ENCODE measurements around the gene RNU2-1. TPM values are rescaled to one million over a fixed set of nuclear protein-coding genes. Genes with fewer than 3 reads are reported as not detected.
A peak's percentile ranks its signal among the peaks of the same experiment; 100 is the strongest.

The RNU2-1 gene
- total and polyA plus RNA-seq, 4 donors, result 5,157 TPM; not detected in 3

DNA sequence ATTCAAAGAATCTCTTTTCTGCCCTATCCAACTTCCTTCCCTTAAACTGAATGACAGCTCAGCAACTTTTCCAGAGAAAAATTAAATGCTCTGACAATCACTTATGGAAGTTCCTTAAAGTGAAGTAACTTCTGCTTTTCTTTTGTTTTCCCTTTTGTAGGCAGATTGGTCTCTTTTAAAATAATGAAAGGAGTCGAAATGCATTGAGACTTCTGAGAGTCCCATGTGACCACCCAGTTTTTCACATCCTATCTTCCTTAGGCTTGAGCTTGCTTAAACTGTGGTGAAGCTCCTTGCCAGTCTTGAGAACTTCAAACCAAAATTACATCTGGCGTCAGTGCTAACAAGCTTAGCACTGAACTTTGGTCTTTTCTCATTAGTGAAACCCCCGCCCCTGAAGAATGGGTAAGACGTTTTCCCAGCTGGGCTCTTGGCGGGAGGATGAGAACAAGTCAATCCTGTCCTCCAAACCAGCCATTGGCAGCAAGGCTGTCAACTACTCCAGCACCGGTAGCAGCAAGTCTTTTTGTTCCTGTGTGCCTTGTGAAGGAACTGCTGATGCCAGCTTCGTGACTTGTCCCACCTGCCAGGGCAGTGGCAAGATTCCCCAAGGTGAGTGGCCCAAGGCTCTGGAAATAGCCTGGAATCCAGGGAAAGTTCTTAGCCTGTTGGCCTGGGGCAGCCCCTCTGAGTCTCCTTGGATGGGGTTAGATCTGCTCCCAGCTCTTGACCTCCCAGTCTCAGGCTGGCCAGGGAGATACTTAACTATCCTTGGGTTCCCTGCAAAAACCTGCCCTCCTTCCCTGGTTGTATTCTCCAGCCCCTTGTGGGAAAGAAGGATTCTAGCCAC lies 20.9 kb downstream of the RNU2-1 start:
- peak; percentile 15 to 33 (median 21) for DNase-seq

DNA sequence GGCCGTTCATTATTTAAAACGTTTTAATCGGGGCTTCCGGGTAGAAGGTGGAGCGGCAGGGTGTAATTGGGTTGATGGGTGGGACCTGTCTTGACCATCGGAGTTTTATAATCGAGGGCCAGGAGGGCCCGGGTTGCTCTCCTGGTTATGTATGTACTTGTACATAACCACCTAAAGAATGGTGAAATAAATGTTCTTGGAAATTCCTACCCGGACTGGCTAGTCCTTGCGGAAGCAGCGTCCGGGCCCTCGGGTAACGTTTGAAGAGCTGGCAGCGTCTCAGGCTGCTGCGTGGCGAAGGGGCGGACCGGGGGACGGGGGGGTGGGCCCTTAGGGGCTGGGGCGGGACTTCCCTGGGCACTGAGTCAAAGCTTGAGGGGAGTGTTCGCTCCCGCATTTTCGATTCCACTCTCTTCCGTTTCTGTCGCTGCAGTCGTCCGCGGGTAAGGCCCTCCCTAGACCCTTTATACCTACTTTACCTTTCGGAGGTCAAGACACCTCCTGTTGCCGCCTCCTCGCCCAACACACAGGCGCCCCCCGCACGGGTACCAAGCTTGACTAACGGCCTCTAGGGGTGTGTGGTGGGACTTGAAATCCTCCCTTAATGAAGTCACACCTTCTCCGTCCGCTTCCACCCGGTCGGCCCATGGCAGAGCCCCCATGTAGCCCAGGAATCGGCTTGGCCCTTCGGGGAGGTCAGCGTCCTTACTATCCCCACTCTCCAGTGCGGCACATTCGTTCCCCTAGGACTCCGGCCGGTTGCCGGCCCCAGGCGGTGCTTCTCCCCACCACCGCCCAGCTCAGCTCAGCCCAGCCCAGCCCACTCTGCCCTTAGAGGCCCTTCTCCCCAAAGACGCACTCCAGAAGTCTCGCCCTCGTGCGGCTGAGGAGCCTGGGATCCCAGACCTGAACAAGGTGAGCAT lies 22.0 kb downstream of the RNU2-1 start, which contains the start of gene TMEM106A:
Gene TMEM106A (plus strand): TSS at position 396 of the 923 bp plus-strand sequence. CDS start 1,167 bp downstream, outside the sequence.
- Histone ChIP-seq H3K27me3 (ENCODE audit: control insufficient read depth in 3 of 3, insufficient read depth in 3 of 3, low read length in 2 of 3) (no peaks in the 10 kb centered on the region), H3K4me3 (peak within 1 kb of the TSS; percentile 61), H3K27ac (ENCODE audit: low read depth in 1 of 2, low read length in 1 of 2) (peak within 1 kb of the TSS; percentile 66 to 93), H3K9ac (ENCODE audit: insufficient read depth in 1 of 2, low read length in 2 of 2) (peak within 1 kb of the TSS; percentile 70 to 93), H3K36me3 (ENCODE audit: control insufficient read depth in 4 of 4, insufficient read depth in 4 of 4, low read length in 4 of 4) (peaks cover 8 to 25% (median 16%) of the 10 kb centered on the region in 4 donors), H3K9me3 (ENCODE audit: control insufficient read depth in 4 of 4, insufficient read depth in 3 of 4, low read length in 3 of 4) (no peaks in the 10 kb centered on the region), H3K4me1 (ENCODE audit: control insufficient read depth in 5 of 5, insufficient read depth in 5 of 5, low read length in 5 of 5) (peaks cover 2 to 17% (median 11%) of the 10 kb centered on the region in 5 donors)
- 0 to 1% methylated on average over 54 of the region's 54 CpGs for WGBS, 2 donors
- DNase-seq (peak; percentile 90 to 95 (median 91)), ATAC-seq (ENCODE audit: insufficient read depth, low FRiP score) (peak; percentile 87)
- TF ChIP-seq, protein P1, sequence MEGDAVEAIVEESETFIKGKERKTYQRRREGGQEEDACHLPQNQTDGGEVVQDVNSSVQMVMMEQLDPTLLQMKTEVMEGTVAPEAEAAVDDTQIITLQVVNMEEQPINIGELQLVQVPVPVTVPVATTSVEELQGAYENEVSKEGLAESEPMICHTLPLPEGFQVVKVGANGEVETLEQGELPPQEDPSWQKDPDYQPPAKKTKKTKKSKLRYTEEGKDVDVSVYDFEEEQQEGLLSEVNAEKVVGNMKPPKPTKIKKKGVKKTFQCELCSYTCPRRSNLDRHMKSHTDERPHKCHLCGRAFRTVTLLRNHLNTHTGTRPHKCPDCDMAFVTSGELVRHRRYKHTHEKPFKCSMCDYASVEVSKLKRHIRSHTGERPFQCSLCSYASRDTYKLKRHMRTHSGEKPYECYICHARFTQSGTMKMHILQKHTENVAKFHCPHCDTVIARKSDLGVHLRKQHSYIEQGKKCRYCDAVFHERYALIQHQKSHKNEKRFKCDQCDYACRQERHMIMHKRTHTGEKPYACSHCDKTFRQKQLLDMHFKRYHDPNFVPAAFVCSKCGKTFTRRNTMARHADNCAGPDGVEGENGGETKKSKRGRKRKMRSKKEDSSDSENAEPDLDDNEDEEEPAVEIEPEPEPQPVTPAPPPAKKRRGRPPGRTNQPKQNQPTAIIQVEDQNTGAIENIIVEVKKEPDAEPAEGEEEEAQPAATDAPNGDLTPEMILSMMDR (IDR thresholded peaks at IDR 0.05; ENCODE audit: control extremely low read depth, extremely low read depth), result no peak

More for the DNA sequence above, 20.9 kb downstream of the RNU2-1 start:
- Histone ChIP-seq H3K27ac (ENCODE audit: low read depth in 1 of 2, low read length in 1 of 2) (no peak overlapping the region), H3K27me3 (ENCODE audit: control insufficient read depth in 3 of 3, insufficient read depth in 3 of 3, low read length in 2 of 3) (no peaks in the 10 kb centered on the region), H3K4me3 (no peak overlapping the region), H3K36me3 (ENCODE audit: control insufficient read depth in 4 of 4, insufficient read depth in 4 of 4, low read length in 4 of 4) (peaks cover 3 to 35% (median 15%) of the 10 kb centered on the region in 4 donors), H3K9ac (ENCODE audit: insufficient read depth in 1 of 2, low read length in 2 of 2) (peak overlapping the region; percentile 32 to 93), H3K9me3 (ENCODE audit: control insufficient read depth in 4 of 4, insufficient read depth in 3 of 4, low read length in 3 of 4) (no peaks in the 10 kb centered on the region), H3K4me1 (ENCODE audit: control insufficient read depth in 5 of 5, insufficient read depth in 5 of 5, low read length in 5 of 5) (peaks cover 2 to 17% (median 11%) of the 10 kb centered on the region in 5 donors)
- no peak for ATAC-seq (ENCODE audit: insufficient read depth, low FRiP score)
- WGBS, 2 donors, result 37 to 61% methylated on average over 7 of the region's 7 CpGs
- TF ChIP-seq, protein P1 (IDR thresholded peaks at IDR 0.05; ENCODE audit: control extremely low read depth, extremely low read depth), result no peak

DNA sequence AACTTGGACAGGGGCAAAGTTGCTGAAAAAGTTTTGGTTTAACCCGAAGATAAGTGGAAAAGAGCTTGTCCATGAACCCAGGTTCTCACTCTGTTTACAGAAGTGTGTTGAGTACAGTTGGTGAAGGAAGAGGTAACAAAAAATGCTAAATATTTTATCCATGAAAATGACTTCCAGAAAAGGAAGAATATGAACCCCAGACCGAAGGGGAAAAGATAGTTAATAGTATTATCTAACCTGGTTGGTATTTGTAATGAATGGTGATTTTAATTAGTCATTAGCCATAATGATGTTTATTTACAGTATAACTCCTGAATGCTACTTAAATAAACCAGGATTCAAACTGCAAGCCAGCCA lies 22.7 kb downstream of the RNU2-1 start:
- H3K36me3 ChIP-seq (ENCODE audit: control insufficient read depth in 4 of 4, insufficient read depth in 4 of 4, low read length in 4 of 4), result peaks cover 8 to 20% (median 14%) of the 10 kb centered on the region in 4 donors
- TF ChIP-seq, protein P1 (IDR thresholded peaks at IDR 0.05; ENCODE audit: control extremely low read depth, extremely low read depth), result no peak
- no peak for ATAC-seq (ENCODE audit: insufficient read depth, low FRiP score)
- peaks cover 2 to 17% (median 11%) of the 10 kb centered on the region in 5 donors for H3K4me1 ChIP-seq (ENCODE audit: control insufficient read depth in 5 of 5, insufficient read depth in 5 of 5, low read length in 5 of 5)
- WGBS, 2 donors, result 8 to 18% methylated on average over 2 of the region's 2 CpGs
- H3K4me3 ChIP-seq, result no peak overlapping the region
- H3K9me3 ChIP-seq (ENCODE audit: control insufficient read depth in 4 of 4, insufficient read depth in 3 of 4, low read length in 3 of 4), result no peaks in the 10 kb centered on the region
- no peaks in the 10 kb centered on the region for H3K27me3 ChIP-seq (ENCODE audit: control insufficient read depth in 3 of 3, insufficient read depth in 3 of 3, low read length in 2 of 3)
- no peak for DNase-seq
- H3K27ac ChIP-seq (ENCODE audit: low read depth in 1 of 2, low read length in 1 of 2), result peak overlapping the region; percentile 66 to 81
- H3K9ac ChIP-seq (ENCODE audit: insufficient read depth in 1 of 2, low read length in 2 of 2), result peak overlapping the region; percentile 70 to 80
